HG02610 (cell line): Measurements from ENCODE around the gene PRKAG1.

ENCODE experiments used
- ATAC-seq: cut with Tn5 transposase; IDR thresholded peaks from one replicate; pipeline ENCODE4 v1.9.1; 2021; ENCODE audit warnings: mild to moderate bottlenecking, moderate library complexity; ENCODE audit not compliant: unreplicated experiment

Gene PRKAG1

DNA sequence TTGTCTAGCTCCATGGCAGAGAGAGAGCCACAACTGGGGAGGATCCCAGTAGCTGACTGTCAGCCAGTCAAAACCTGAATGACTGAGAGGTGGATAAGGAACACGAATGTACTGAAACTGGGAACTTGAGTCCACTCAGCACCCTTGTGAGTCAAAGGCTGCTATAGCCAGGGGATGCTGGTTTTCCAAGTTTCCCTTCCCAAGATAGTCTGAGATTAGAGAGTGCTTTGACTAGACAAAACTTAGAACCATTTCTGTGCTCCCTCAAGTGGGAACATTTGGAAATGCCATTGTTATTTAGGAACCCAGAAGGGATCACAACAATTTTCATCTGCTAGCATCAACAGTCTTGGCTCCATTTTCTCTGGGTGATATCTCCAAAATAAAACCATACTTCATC lies 4.0 kb downstream of the PRKAG1 start:
- ATAC-seq = no peak

DNA sequence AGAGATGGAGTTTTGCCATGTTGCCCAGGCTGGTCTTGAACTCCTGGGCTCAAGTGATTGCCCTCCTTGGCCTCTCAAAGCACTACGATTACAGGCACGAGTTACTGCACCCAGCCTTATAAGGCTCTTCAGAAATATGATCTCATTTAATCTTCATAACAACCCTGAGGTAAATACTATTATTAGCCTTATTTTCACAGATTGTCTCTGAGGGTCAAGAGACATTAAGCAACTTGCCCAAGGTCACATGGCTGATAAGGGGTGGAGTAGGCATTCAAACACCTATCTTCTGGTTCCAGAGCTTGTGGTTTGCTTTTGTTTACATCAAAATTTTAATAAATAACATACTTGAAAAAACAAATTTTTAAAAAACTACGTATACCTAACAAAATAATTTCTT lies 5.1 kb downstream of the PRKAG1 start:
- no peak for ATAC-seq

DNA sequence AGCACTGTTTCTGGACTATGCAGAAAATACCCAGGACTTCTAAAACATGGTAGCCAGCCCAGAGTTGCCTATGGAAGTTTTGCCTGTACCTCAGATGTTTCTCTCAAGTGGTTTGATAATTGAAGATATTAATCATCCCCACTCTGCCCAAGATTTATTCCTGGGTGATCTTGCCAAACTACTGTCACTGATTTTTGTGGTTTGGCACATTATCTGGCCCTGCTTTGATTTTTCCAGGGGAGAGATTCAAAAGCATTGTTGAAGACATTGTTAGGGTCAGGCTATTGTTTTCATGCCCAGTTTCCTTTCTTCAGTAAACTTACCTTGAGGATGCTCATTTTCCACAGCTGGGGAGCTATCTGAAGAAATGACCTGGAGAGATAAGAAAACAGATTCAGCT lies 5.8 kb downstream of the PRKAG1 start:
- no peak for ATAC-seq

DNA sequence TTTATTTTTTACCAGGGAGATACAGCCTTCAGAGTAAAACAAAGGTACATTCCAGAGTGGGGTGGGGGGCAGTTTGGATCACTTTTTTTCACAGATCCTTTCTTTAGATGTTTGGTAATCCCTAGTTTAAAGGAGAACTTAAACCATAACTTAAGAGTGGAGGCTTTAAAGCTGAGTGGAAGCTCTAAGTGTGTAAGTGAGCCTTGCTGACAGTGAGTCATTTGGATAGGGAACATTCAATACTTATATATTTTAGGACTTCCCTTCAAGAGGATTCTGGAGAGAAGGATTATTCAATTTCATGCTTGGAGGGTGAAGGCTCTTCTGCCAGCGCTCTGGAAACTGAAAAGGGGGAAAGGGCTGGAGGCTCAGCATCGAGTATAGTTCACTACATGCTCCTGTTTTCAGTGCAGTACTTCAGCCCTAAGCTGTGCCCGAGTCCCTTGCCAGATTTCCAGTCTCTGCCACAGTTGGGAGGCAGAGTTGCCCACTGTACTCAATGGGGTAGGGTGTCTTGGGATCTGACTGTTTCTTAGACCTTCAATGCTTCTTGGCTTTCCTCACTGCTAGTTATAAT lies 8.4 kb downstream of the PRKAG1 start:
- ATAC-seq = no peak

DNA sequence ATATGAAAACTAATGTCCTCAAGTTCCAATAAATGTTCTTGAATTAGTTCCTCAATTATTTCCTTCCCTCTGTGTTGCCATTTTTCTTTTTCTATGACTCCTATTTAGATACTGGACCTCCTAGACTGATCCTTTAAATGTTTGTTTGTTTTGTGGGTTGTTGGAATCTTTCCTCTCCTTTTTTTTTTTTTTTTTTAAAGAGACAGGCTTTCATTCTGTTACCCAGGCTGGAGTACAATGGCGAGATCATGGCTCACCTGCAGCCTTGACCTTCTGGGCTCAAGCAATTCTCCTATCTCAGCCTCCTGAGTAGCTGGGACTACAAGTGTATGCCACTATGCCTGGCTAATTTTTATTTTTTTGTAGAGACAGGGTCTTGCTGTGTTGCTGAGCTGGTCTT lies 9.6 kb downstream of the PRKAG1 start:
- ATAC-seq = no peak

DNA sequence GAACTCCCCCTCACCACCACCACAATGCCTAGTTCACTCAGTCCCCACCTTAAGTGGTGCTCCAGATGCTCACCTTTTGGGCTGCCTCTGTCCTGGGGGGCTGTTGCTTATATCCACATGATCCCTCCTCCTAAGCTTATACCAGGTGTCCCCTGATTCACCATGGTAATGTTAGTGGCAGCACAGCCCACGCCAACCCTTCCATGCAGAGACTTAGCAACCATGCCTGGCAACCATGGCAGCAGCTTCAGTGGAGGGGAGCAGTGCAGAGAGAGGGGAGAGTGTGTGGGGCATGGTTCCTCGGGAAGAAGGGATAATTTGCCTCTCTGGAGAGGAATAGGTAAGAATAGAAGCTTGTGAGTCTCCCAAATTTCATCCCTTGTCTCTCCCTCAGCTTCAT lies 18.2 kb downstream of the PRKAG1 start:
- ATAC-seq = no peak

DNA sequence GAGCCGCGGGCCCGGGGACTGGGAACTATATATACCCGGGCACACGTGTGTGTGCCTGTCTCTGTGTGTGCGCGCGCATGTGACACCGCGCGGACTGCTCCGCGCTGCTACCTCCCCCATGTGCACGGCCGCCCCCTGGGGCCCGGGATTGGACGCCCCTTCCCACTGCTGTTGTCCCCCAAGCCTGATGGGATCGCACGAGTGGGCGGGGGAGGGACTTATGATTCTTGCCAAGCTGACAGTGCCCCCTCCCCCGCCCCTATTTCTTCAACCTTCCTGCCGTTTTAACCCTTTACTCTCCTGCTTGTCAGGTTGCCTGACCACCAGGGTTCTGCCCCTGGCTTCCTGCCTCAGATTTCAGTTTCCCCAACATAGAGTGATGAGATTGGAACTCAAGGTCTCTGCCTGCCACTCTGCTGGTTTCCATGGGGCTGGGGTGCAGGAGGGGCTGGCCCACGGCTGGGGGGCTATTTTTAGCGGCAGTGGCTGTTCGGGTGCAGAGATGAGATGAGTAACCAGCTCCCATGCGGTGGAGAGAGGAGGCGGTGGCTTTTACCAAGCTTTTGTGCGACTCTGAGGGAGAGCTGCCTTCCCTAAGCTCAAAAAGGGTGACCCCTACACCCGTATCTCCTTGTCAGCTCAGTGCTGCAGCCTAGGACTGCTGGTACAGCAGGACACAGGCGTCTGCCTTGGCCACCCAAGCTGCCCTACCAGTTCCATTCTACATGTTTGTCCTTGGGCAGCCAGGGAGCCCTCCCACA lies 19.0 kb downstream of the PRKAG1 start, which contains the start of gene DDN:
Gene DDN (minus strand): TSS at position 5 of the 761 bp plus-strand sequence. CDS start 88 bp downstream, outside the sequence.
- ATAC-seq = peak; percentile 29

DNA sequence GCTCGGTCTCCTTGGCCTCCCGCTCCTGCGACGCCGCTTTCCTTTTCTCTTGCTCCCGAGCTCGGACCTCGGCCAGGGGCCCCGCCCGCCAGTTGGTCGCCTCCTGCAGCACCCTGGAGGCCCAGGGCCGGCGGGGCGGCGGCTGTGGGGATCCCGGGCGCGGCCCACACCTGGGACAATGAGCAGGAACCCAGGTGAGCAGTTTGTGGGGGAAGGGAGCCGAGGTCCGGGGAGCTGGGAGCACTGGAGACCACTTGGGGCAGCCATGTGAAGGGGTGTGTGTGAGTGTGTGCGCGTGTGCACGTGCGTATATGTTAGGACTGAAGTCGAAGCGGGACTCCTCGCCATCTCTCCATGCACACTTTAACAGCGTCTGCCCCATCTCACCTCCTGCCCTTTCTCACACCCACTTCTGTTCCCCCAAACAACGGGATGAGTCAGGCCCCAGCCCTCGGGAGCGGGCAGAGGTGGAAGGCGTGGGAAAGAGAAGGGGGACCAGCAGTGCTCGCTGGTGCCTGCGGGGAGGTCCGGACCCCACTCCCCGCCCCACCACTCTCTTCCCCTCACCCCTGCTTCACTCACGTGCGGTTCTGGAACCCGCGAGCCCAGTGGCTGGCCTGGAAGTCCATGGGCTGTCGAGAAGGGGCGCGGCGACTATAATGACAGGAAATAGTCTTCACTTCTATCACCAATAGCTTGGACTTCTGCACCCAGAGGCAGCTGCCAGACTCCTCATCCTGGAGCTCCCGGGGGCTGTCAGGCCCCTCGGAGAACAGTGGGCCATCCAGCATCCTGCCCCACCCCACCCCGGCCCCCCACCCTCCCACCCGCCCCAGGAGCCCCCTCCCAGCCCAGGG lies 19.9 kb downstream of the PRKAG1 start:
- no peak for ATAC-seq

DNA sequence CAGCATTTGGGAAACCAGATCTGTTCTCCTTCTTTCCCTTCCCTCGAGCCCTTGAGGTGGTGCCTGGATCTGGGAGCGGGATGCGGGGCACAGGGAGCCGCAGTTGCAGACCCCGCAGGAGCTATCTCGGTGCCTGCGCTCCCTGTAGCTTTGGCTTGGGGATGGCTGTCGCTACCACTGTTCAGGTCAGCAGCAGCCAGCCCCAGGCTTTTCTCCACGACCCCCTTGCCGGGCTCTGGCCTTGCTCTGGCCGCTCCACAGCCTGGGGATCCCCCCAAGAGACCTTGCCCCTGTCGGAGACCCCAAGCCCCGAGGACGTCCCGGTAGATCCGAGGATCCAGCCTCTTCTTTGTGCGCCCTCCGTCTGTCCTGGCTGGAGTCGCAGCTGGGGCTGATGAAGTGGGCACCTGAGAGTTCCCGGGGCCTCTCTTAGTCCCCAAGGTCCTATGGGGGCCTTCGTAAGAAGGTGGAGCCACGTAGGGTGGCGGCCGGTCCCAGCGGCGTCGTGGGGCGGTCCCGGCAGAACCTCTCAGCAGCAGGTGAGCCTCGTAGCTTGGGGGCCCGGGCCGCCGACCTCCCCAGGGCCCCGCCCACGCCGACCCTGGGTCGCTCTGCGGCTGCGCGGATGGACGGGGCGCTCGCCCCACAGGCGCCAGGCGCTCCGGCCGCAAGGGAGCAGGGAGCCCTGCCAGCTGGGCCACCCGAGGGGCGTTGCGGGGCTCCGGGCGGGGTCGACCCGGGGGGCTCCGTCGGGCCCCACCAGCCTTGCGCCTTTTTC lies 20.7 kb downstream of the PRKAG1 start:
- no peak for ATAC-seq

DNA sequence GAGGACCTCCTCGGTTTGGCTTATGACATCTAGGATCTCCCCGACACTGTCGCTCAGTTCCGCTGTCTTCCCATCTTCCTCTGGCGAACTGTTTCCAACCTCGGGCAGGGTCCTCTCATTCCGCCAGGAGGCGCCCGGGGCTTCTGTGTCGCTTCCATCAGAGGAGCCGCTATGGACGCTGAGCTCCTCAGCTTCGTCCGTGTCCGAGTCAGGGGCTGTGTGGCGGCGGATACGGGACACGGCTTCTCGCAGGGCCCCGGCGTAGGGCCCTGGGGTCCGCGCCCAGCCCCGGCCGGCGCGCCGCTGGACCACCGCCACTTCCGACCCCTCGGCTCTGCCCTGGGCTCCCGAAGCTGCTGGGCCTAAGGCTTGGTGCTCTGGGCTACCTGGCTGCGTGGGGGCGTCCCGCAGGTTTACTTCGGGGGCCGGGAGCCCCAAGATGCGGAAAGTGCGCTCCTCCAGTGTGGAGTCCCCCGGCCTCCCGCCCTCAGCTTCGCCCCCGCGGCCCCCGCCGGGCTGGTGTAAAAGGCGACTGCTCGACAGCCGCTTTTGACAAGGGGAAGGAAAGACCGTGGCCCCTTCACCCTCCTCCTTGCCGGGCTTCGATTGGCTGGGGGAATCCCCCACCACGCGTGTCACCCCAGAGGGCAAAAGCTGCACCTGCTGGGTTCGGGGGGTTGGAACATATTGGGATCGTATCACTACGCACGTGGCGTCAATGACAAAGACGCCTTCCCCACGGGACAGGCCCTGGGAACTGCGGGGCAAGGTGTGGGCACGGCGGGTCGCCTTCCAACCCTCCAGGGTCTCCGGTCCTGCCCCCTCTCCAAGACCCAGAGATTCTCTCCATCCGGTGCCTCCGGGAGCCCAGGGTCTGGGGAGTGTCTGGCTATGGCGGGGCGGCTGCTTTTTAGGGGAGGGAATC lies 21.5 kb downstream of the PRKAG1 start:
- ATAC-seq = no peak

DNA sequence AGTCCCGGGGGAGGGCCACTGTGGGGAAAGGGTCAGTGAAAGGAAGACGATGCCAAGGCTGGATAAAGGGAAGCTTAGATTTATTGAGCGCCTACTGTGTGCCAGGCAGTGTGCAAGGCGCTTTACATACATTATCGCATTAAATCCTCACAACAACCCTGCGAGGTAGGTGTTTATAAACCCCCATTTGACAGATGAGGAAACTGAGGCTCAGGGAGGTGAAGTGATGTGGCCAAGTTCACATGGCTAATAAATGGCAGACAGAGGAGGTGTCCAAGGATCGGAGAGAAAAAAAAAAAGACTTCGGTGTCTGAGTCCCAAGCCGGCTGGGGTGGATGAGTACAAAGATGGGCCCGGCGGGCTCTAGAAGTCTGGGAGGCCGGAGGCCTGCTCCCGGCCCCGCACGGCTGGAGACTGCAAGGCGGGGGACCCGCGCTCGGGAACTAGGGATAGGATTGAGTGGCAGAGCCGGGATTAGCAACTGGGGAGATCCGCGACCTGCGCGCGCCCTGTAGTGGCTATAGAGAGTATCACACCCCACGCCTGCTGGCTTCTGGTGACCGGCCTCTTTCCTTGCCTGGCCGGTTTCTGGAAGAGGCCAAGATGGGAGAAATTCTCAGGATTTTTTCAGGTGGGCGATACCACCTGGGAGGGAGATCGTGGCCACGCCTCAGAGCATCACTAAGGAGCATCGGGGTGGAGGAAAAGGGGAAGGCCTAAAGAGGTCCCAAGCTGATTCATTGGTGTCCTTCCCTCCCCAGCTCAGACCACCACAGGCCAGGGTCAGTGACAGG lies 23.3 kb downstream of the PRKAG1 start:
- no peak for ATAC-seq

DNA sequence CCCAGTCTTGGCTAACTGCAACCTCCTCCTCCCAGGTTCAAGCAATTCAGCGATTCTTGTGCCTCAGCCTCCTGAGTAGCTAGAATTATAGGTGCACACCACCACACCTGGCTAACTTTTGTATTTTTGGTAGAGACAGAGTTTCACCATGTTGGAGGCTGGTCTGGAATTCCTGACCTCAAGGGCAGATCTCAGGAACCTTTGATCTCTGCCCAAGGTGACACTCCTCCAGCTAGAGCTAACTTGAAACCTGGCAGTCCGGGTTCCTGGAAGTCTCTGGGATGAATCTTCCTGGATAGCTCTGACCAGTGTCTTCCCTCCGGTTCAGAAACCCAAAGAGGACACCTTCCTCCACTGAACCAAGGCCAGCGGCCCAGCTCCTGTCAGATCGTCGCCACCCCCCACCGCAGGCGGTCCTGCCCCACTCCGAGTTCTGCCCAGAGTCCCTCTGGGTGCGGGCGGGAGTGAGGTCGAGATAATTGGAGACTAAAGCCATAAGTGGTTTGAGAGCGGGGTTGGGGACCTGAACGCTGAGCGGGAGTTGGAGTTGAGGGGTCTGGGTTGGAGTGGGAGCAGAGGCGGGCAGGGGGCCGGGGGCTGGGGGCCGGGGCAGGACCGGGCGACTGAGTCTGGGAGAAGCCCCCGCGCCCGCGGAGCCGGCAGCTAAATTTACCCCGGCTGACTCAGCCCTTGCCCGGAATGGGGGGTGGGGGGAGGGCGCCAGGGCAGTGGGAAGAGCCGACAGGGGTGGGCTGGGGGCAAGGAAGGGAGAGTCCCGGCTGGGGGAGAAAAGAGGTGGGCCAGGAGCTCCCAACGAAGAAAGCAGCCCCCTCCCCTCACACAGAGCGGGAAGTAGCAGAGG lies 24.1 kb downstream of the PRKAG1 start:
- no peak for ATAC-seq

DNA sequence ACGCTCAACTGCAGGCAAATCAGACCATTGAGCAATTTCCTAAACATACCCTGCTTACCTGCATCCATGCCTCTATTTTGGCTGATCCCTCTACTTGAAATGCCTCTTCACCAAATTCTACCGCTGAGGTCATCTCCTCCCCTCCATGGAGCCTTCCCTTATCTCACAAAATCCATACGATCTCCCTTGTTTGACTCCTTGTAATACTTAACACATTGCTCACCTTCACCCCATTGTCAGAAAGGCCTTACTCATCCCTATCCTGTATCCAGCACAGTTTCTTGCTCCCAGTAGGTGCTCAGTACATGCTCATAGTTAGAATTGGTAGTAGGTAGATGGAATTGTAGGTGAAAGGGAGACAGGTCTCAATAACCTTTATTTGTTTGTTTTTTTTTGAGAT lies 24.8 kb downstream of the PRKAG1 start:
- ATAC-seq = no peak

DNA sequence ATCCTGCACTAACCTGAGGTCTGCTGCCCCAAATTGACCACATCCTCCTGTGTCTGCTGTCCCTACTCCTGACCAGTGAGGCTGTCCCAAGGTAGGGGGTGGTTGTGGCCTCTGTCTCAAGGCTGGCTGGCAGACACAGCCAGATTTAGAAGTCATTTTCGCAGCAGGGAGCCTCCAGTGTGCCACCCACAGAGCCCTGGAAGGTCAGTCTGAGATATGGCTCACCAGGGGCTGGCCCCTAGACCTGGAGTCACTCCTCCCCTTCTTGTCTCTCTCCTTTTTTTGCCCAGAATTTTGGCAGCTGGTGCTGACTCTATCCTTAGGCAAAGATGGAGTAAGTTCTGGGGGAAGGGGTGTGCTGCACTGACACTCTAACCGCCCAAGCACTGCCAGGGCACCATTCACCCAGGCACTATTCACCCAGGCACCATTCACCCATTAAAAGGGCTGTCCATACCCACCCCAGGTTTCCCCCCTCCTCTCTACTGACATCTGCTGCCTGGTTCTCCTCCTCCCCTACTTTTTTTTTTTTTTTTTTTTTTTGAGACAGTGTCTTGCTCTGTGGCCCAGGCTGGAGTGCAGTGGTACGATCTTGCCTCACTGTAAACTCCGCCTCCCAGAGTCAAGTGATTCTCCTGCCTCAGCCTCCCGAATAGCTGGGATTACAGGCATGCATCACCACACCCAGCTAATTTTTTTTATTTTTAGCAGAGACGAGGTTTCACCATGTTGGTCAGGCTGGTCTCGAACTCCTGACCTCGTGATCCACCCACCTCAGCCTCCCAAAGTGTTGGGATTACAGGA lies 27.1 kb downstream of the PRKAG1 start:
- no peak for ATAC-seq

DNA sequence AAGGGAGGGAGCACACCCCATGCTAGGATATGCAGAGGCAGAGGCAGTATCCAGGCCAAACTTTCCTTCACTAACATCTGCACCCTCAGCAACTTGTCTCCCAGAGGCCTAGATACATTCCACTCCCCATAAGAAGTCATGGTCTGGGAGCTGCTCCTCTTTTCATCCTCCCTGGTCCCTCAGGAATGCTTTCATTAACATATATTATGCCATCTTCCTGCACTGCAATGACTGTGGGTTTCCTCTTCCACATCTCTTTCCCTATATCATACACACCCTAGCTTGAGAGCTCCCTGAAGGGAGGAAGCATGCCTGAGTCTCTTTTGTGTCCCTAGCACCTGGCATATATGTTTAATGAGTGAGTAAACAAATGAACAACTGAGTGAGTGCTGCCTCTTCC lies 28.0 kb downstream of the PRKAG1 start:
- no peak for ATAC-seq

DNA sequence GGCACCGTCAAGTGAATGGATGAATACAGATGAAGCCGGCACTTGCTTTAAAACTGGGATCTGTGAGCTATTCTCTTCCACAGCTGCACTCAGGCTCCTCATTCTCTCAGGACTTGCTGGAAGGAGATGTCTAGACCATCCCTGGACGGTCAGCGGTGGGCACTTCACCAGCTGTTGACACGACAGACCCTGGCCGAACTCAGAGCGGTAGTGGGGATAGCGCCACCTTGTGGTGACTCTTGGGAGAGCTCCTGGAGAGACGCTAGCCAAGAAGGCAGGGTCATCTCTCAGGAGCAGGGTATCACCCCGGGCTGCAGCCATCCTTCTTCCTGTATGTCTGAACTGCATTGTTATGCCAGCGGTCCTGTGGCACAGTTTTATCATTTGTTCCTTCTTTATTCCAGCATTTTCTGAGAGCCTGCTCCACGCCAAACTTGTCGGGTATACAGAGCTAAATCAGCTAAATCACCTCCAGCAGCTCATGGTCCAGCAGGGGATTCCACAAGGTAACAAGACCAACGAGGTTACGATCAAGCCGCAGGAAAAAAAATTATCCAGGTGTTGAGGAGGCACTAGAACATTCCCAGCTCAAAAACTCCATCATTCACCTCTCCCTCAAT lies 30.4 kb downstream of the PRKAG1 start:
- ATAC-seq = no peak

DNA sequence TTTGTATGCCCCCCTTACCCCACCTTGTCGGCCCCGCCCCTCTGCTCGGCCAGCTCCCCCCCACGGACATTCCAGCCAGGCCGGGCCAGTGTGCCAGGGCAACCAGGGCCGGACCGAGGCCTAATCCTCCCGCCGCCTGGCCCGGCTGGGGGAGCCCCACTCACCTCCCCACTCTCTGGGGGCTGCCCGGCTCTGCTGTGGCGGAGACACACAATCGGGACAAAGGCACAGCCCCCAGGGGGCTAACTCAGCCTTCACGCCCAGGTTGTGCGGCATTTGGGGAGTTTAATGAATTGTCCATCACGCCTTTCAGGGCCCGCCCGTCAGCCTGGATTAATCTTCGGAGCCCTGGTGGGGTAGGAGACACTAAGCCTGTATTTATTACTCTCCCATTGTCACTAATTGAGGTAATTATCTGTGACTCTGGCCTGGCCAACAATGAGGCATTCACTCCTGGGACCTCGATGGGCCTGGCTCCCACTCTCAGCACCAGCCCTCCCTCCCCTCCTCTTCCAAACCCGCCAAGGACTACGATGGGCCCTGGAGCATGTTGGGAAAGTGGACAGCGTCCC lies 31.8 kb downstream of the PRKAG1 start:
- ATAC-seq = no peak
